GM12874 (cell line): ENCODE measurements around the gene PDE4D.

ENCODE experiments used
- TF ChIP-seq, protein P1 (sequence below): IDR thresholded peaks from 2 replicates; pipeline ENCODE4 v1.5.1; 2011; ENCODE audit warnings: low read depth, mild to moderate bottlenecking, control low read depth, low read length, moderate library complexity; ENCODE audit not compliant: insufficient read depth

The PDE4D gene

DNA sequence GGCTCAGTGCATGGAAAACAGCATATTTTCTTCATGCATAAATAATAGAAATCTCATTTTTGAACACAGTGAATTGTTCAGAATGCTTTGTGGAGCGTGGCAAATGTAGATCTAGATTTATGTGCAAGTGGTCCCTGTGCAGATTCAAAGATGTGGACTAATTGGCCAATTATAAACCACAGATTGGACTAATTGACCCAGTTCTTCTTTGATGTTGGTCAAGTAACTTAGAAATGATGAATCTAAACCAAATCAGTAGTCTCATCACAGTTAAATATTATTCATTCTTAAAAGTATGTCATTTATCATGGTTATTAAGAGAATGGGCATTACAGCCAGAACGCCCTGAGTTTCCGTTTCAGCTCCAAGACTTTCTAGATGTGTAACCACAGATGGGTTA is 11.7 kb upstream of the PDE4D start:
- TF ChIP-seq, protein P1, sequence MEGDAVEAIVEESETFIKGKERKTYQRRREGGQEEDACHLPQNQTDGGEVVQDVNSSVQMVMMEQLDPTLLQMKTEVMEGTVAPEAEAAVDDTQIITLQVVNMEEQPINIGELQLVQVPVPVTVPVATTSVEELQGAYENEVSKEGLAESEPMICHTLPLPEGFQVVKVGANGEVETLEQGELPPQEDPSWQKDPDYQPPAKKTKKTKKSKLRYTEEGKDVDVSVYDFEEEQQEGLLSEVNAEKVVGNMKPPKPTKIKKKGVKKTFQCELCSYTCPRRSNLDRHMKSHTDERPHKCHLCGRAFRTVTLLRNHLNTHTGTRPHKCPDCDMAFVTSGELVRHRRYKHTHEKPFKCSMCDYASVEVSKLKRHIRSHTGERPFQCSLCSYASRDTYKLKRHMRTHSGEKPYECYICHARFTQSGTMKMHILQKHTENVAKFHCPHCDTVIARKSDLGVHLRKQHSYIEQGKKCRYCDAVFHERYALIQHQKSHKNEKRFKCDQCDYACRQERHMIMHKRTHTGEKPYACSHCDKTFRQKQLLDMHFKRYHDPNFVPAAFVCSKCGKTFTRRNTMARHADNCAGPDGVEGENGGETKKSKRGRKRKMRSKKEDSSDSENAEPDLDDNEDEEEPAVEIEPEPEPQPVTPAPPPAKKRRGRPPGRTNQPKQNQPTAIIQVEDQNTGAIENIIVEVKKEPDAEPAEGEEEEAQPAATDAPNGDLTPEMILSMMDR = no peak

DNA sequence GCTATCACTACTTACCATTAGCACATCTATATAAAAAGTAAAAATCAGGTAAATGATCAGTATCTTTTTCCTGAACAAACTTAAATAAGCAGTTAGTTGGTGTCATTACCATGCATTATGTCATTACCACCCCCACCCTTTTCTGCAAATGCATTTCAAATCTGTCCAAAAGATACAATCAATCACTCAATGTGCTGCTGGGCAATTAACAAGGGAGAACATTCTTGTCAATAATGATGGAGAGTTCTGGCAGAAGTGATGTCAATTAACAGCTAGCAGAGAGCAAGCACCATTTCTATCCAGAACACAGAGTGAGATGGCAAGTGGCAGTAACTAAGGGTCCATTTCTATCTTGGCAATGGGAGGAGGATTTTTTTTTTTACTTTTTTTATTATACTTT is 3.5 kb upstream of the PDE4D start:
- TF ChIP-seq, protein P1 = no peak

DNA sequence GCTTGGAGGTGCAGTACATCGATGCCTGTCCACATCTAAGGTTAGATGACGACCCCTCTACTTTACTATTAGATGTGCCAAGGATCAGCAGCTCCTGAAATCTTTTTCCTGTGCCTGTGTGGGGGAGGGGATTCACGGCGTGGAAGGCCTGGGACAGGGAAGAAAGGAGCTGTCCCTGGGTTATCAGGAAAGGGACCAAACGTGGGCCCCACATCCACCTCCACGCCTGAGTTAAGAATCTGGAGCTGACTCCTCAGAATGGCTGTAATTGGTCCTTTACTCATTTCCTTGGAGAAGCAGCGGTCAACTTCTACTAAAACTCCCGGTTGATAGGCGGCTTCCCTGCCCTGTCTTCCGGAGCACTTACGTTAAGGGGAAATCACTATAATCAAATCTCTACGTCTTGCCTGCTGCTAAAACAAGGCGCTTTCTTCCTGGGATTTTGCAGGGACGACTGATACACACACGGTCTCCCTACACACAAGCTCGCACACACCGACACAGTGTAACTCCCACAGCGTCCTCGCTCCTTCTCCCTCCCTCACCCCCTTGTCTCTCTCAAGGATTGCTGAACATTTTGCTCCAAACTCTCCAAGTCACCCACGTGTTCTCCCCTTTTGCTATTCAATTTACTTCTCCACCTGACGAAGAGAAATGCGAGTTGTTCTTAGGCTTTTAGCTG is 1.4 kb downstream of the PDE4D start:
- TF ChIP-seq, protein P1 = no peak

DNA sequence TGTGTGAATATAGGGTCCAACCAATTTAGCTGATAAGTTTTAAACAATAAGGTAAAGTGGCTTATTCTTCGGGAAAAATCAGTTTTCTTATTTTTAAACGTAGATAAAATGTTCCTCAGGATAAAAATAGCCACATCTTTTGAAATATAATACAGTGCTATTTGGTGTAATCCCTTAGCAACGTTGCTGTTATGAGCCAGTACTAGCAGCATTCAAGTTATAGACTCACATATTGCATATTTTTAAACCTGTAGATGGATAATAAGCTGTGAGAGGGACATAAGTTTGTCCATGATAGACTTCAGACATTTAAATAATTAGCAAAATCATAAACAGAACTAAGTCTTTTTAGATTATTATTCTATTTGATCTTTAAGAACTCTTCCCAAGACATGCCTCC is 6.3 kb downstream of the PDE4D start:
- TF ChIP-seq, protein P1 = no peak

DNA sequence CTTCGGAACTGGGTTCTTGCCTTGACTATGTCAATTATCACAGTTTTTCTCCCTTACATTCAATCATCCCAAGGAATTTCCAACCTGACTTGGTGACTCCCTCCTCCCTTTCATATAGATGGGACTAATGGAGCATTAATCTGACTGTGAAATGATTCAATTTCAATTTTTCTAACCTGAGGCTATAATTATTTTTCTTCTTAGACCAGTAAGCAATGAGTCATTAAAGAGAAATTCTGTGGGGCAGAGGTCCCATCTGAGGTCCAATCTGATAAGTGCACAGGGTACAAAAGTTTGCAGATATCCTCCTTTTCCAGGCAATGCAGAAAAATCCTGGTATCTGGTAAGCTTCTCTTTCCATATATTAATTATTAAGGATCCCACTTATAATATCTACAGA is 18.9 kb downstream of the PDE4D start:
- TF ChIP-seq, protein P1 = no peak

DNA sequence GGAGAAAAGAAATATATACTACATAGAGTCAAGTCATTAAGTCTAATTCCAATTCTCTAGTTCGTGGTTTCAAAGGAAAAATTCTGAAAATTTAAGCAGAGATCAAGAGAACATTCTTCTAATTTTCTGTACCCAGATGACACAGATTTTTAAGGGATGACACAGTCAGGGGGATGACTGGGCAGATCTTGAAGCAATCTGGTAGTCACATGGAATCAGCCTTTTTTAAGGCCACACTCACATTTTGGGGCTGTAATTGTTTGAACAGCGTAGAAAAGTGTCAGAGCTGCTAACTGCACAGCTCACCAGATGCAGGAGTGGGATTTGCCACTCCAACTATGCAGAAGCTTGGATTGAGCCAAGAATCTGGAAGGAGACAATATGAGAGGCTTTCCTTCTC is 20.4 kb downstream of the PDE4D start:
- TF ChIP-seq, protein P1 = no peak

DNA sequence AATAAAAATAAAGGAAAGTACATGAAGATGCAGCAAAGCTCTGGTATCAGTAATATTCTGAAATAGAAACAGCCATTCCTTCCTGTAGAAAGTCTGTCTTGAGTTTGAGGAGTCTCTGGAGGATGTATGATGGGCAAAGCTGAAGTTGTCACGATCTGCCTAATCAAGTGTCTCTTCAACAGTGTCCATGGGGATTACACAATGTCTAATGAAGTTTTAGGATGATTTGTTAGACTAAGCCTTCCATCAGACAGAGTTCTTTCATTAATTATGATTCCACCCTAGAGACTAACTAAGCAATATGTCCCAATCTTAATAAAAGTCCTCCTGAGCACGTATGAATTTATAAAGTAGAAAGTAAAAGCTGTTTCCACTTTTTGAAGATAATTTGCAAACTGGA is 26.9 kb downstream of the PDE4D start:
- TF ChIP-seq, protein P1 = no peak
